IMR-90 (cell line): ENCODE data around the gene SLC7A6. TPM values are rescaled to one million over a fixed set of nuclear protein-coding genes. Genes with fewer than 3 reads are reported as not detected.

Experiments
- ATAC-seq: fragments of 200-7000 bp; cut with Tn5 transposase; 2 replicates; pipeline ENCODE4 v1.9.1; 2020; ENCODE audit warnings: low read depth, mild to moderate bottlenecking, moderate library complexity
- BruUV-seq: library from RNA; stranded (reverse); fragments of 400-500 nt; replicated peaks from 2 replicates; lab custom pipeline; 2021; lab: Mats Ljungman, UMichigan
- CTCF ChIA-PET: fragments of 300-600 bp; formaldehyde crosslinking; extraction: SDS; loops from one replicate; lab custom pipeline; 2021; ENCODE audit warnings: antibody characterized with exemption; lab: Yijun Ruan, JAX
- POLR2A ChIA-PET: fragments of 300-600 bp; sonication (Branson Sonifier 250); formaldehyde crosslinking; loops from one replicate; lab custom pipeline; 2022; ENCODE audit warnings: antibody characterized with exemption; ENCODE audit not compliant: unreplicated experiment; lab: Charles Lee
- DNase-seq: peaks from one replicate; pipeline ENCODE4 v3.0.0; 2013
- H2AFZ ChIP-seq: replicated peaks from 2 replicates; pipeline ENCODE3; 2013; ENCODE audit warnings: low read length, mild to moderate bottlenecking; ENCODE audit not compliant: poor library complexity
- H2AK5ac ChIP-seq: 2 replicates; pipeline ENCODE4 v1.6.1; 2013; ENCODE audit warnings: low read depth, low read length, inconsistent platforms
- H2AK9ac ChIP-seq: replicated peaks from 2 replicates; pipeline ENCODE3; 2013; ENCODE audit warnings: mild to moderate bottlenecking, low read depth, low read length, moderate library complexity; ENCODE audit not compliant: poor library complexity
- H2BK120ac ChIP-seq: 2 replicates; pipeline ENCODE4 v1.6.1; 2013; ENCODE audit warnings: low read depth, low read length, inconsistent platforms
- H2BK15ac ChIP-seq: 3 replicates; pipeline ENCODE4 v1.6.1; 2013; ENCODE audit warnings: low read depth, low read length, inconsistent platforms
- H2BK20ac ChIP-seq: 2 replicates; pipeline ENCODE4 v1.6.1; 2013; ENCODE audit warnings: low read depth, mild to moderate bottlenecking, inconsistent platforms, low read length, moderate library complexity
- H2BK5ac ChIP-seq: 2 replicates; pipeline ENCODE4 v1.6.1; 2013; ENCODE audit warnings: mild to moderate bottlenecking, low read depth, low read length, inconsistent platforms; ENCODE audit not compliant: poor library complexity, severe bottlenecking
- H3K14ac ChIP-seq: replicated peaks from 2 replicates; pipeline ENCODE4 v1.6.1; 2013; ENCODE audit warnings: low read depth, low read length, inconsistent platforms
- H3K18ac ChIP-seq: 2 replicates; pipeline ENCODE4 v1.6.1; 2013; ENCODE audit warnings: low read depth, low read length, control low read depth
- H3K23ac ChIP-seq: 2 replicates; pipeline ENCODE4 v1.6.1; 2013; ENCODE audit warnings: low read depth, low read length, inconsistent platforms
- H3K27ac ChIP-seq: 2 replicates; pipeline ENCODE4 v1.5.1; 2013; ENCODE audit warnings: mild to moderate bottlenecking, control low read depth, low read length; ENCODE audit not compliant: insufficient read depth
- H3K27me3 ChIP-seq: 2 replicates; pipeline ENCODE4 v1.6.1; 2013; ENCODE audit warnings: low read length; ENCODE audit not compliant: control insufficient read depth, insufficient read depth
- H3K36me3 ChIP-seq: 2 replicates; pipeline ENCODE4 v1.6.1; 2013; ENCODE audit warnings: low read length, mixed read lengths; ENCODE audit not compliant: control insufficient read depth, insufficient read depth
- H3K4ac ChIP-seq: 2 replicates; pipeline ENCODE4 v1.6.1; 2013; ENCODE audit warnings: low read depth, low read length, inconsistent platforms
- H3K4me1 ChIP-seq: 2 replicates; pipeline ENCODE4 v1.6.1; 2013; ENCODE audit warnings: low read length, mixed read lengths; ENCODE audit not compliant: control insufficient read depth, insufficient read depth
- H3K4me2 ChIP-seq: 2 replicates; pipeline ENCODE4 v1.6.1; 2013; ENCODE audit warnings: low read depth, mild to moderate bottlenecking, control low read depth, low read length, moderate library complexity
- H3K4me3 ChIP-seq: 2 replicates; pipeline ENCODE4 v1.5.1; 2013; ENCODE audit warnings: low read depth, mild to moderate bottlenecking, control low read depth, low read length, moderate library complexity; ENCODE audit not compliant: insufficient read depth
- H3K56ac ChIP-seq: 2 replicates; pipeline ENCODE4 v1.6.1; 2013; ENCODE audit warnings: low read length, inconsistent platforms; ENCODE audit not compliant: insufficient read depth; ENCODE audit errors: extremely low read depth
- H3K79me1 ChIP-seq, 2 experiments: 2 replicates each; pipeline ENCODE4 v1.6.1; 2013; ENCODE audit warnings: low read length in 2 of 2, inconsistent platforms in 1 of 2, low read depth in 1 of 2
- H3K9ac ChIP-seq: 2 replicates; pipeline ENCODE4 v1.6.1; 2013; ENCODE audit warnings: low read depth, low read length, control low read depth
- H3K9me1 ChIP-seq: 2 replicates; pipeline ENCODE4 v1.6.1; 2013; ENCODE audit warnings: low read length, inconsistent platforms; ENCODE audit not compliant: insufficient read depth
- H3K9me3 ChIP-seq: 2 replicates; pipeline ENCODE4 v1.6.1; 2013; ENCODE audit warnings: low read length; ENCODE audit not compliant: control insufficient read depth, insufficient read depth
- H4K20me1 ChIP-seq: 2 replicates; pipeline ENCODE4 v1.6.1; 2013; ENCODE audit warnings: low read length, inconsistent platforms; ENCODE audit not compliant: insufficient read depth
- H4K5ac ChIP-seq: 2 replicates; pipeline ENCODE4 v1.6.1; 2013; ENCODE audit warnings: mild to moderate bottlenecking, low read depth, low read length, control low read depth
- H4K8ac ChIP-seq, 2 experiments: 2 replicates each; pipeline ENCODE4 v1.6.1; 2013; ENCODE audit warnings: low read depth in 2 of 2, low read length in 2 of 2, control low read depth in 1 of 2, inconsistent platforms in 1 of 2
- H4K91ac ChIP-seq: 2 replicates; pipeline ENCODE4 v1.6.1; 2013; ENCODE audit warnings: low read depth, low read length, inconsistent platforms; ENCODE audit not compliant: insufficient read depth
- BHLHE40 ChIP-seq: fragments of 150-350 bp; IDR thresholded peaks from 2 replicates; pipeline ENCODE4 v1.6.1; 2016; ENCODE audit warnings: mild to moderate bottlenecking, low read depth, low read length
- CEBPB ChIP-seq: IDR thresholded peaks from 2 replicates; pipeline ENCODE4 v1.6.1; 2012; ENCODE audit warnings: low read depth, low read length, improper control_type of control experiment
- CHD1 ChIP-seq: IDR thresholded peaks from 2 replicates; pipeline ENCODE4 v1.6.1; 2012; ENCODE audit warnings: low read depth, low read length, improper control_type of control experiment
- ELK1 ChIP-seq: fragments of 150-350 bp; IDR thresholded peaks from 2 replicates; pipeline ENCODE4 v1.6.1; 2016; ENCODE audit warnings: low read depth, mild to moderate bottlenecking, low read length, moderate library complexity, borderline replicate concordance
- MAFK ChIP-seq: IDR thresholded peaks from 2 replicates; pipeline ENCODE4 v1.6.1; 2012; ENCODE audit warnings: low read depth, low read length, improper control_type of control experiment
- MAZ ChIP-seq: IDR thresholded peaks from 2 replicates; pipeline ENCODE4 v1.6.1; 2012; ENCODE audit warnings: low read depth, mild to moderate bottlenecking, low read length, improper control_type of control experiment, moderate library complexity, borderline replicate concordance
- MXI1 ChIP-seq: IDR thresholded peaks from 2 replicates; pipeline ENCODE4 v1.6.1; 2012; ENCODE audit warnings: low read depth, mild to moderate bottlenecking, low read length, moderate library complexity, borderline replicate concordance
- NFE2L2 ChIP-seq: fragments of 150-350 bp; IDR thresholded peaks from 2 replicates; pipeline ENCODE4 v1.6.1; 2016; ENCODE audit warnings: low read depth, mild to moderate bottlenecking, low read length
- POLR2A ChIP-seq: IDR thresholded peaks from 2 replicates; pipeline ENCODE4 v1.6.1; 2012; ENCODE audit warnings: mild to moderate bottlenecking, low read depth, low read length
- RAD21 ChIP-seq: IDR thresholded peaks from 2 replicates; pipeline ENCODE4 v1.6.1; 2012; ENCODE audit warnings: low read length, improper control_type of control experiment
- RCOR1 ChIP-seq: IDR thresholded peaks from 2 replicates; pipeline ENCODE4 v1.6.1; 2012; ENCODE audit warnings: mild to moderate bottlenecking, low read length, improper control_type of control experiment; ENCODE audit not compliant: insufficient replicate concordance
- RFX5 ChIP-seq: IDR thresholded peaks from 2 replicates; pipeline ENCODE4 v1.8.0; 2012; ENCODE audit warnings: low read depth, mild to moderate bottlenecking, low read length, moderate library complexity
- SMC3 ChIP-seq: fragments of 150-350 bp; IDR thresholded peaks from 2 replicates; pipeline ENCODE4 v1.6.1; 2016; ENCODE audit warnings: low read depth, mild to moderate bottlenecking, antibody characterized with exemption, low read length, moderate library complexity
- WGBS, 2 experiments: methylation state at CpG; one replicate each; pipeline versions ENCODE4 v1.1.5 to v1.1.7; 2013; ENCODE audit warnings: missing lambda C conversion rate in 2 of 2; ENCODE audit not compliant: insufficient read length in 1 of 2; ENCODE audit errors: extremely low coverage in 2 of 2; 5-methylcytosine and 5-hydroxymethylcytosine counted together
- dilution Hi-C: fragments of 300-500 bp; cut with HindIII; formaldehyde crosslinking; loops from one replicate; pipeline ENCODE4 v1.14.3; 2018; ENCODE audit warnings: low sequenced_read_pairs; ENCODE audit not compliant: unreplicated experiment
- in situ Hi-C: fragments of 300-500 bp; cut with MboI; formaldehyde crosslinking; loops from 3 replicates; pipeline ENCODE4 v1.14.3; 2019; ENCODE audit warnings: low sequenced_read_pairs, inconsistent platforms, mixed read lengths
- intact Hi-C: fragments of 100-400 bp; cut with micrococcal nuclease; formaldehyde crosslinking; loops from 2 replicates; pipeline ENCODE4 v1.10.0; 2022
- polyA plus RNA-seq, 3 experiments: library from polyadenylated mRNA; depleted of rRNA; stranded (reverse); fragments of >200 nt; gene quantifications; 2 replicates each; pipeline ENCODE4 v1.2.3, GENCODE V29; 2012; ENCODE audit warnings: low replicate concordance in 1 of 3
- total RNA-seq: library from RNA; depleted of rRNA; stranded (reverse); fragments of >200 nt; gene quantifications from 2 replicates; pipeline ENCODE4 v1.2.3, GENCODE V29; 2012
- TF ChIP-seq, protein P1 (sequence below): fragments of 150-350 bp; IDR thresholded peaks from 2 replicates; pipeline ENCODE4 v1.6.1; 2017; ENCODE audit warnings: mild to moderate bottlenecking, antibody characterized with exemption, low read length, low read depth
- TF ChIP-seq, protein P2 (sequence below): conservative IDR thresholded peaks from 2 replicates; pipeline ENCODE4 v1.5.1; 2012; ENCODE audit warnings: mild to moderate bottlenecking, low read depth, low read length, improper control_type of control experiment

SLC7A6 gene
- total and polyA plus RNA-seq, 2 of the 4 experiments (the other 2 are of a cell fraction): 29.4 to 36.1 TPM

- H4K91ac ChIP-seq: no peak overlapping the region
- no TSS peak for BruUV-seq
- peaks cover 17% of the 10 kb centered on the region; the same call in 1 of the 2 replicates for H3K9me1 ChIP-seq
- peaks cover 24 to 79% of the 10 kb centered on the region in 2 experiments; a peak in 3 of 4 replicates for H3K79me1 ChIP-seq
- H3K4me2 ChIP-seq: no peak overlapping the region
- in situ Hi-C loops (no loop called here), dilution Hi-C loops (no loop called here), intact Hi-C loops (no loop called here)
- H2BK5ac ChIP-seq: no peak overlapping the region
- H4K20me1 ChIP-seq: peaks cover 76% of the 10 kb centered on the region
- ATAC-seq (no peak), DNase-seq (no peak)
- no peak overlapping the region for H3K56ac ChIP-seq
- H2BK120ac ChIP-seq: no peak overlapping the region
- H3K23ac ChIP-seq: no peak overlapping the region
- H3K9me3 ChIP-seq: no peaks in the 10 kb centered on the region
- H4K8ac ChIP-seq: no peak overlapping the region
- peaks cover 7% of the 10 kb centered on the region for H3K4me1 ChIP-seq
- no CpG with 5 or more reads among the region's 1 CpG for WGBS, 2 experiments
- H3K4me3 ChIP-seq: no peak overlapping the region
- H3K27ac ChIP-seq: no peak overlapping the region
- no peak overlapping the region for H3K14ac ChIP-seq
- H2AK9ac ChIP-seq: no peak overlapping the region
- no peaks in the 10 kb centered on the region for H3K27me3 ChIP-seq
- H2BK15ac ChIP-seq: no peak overlapping the region
- TF ChIP-seq CHD1 (no peak), BHLHE40 (no peak), RAD21 (no peak), RFX5 (no peak), SMC3 (no peak), POLR2A (no peak), RCOR1 (no peak), ELK1 (no peak), MXI1 (no peak), MAZ (no peak), MAFK (no peak), CEBPB (no peak), NFE2L2 (no peak)
- TF ChIP-seq, protein P1, sequence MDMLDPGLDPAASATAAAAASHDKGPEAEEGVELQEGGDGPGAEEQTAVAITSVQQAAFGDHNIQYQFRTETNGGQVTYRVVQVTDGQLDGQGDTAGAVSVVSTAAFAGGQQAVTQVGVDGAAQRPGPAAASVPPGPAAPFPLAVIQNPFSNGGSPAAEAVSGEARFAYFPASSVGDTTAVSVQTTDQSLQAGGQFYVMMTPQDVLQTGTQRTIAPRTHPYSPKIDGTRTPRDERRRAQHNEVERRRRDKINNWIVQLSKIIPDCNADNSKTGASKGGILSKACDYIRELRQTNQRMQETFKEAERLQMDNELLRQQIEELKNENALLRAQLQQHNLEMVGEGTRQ: no peak
- TF ChIP-seq, protein P2, sequence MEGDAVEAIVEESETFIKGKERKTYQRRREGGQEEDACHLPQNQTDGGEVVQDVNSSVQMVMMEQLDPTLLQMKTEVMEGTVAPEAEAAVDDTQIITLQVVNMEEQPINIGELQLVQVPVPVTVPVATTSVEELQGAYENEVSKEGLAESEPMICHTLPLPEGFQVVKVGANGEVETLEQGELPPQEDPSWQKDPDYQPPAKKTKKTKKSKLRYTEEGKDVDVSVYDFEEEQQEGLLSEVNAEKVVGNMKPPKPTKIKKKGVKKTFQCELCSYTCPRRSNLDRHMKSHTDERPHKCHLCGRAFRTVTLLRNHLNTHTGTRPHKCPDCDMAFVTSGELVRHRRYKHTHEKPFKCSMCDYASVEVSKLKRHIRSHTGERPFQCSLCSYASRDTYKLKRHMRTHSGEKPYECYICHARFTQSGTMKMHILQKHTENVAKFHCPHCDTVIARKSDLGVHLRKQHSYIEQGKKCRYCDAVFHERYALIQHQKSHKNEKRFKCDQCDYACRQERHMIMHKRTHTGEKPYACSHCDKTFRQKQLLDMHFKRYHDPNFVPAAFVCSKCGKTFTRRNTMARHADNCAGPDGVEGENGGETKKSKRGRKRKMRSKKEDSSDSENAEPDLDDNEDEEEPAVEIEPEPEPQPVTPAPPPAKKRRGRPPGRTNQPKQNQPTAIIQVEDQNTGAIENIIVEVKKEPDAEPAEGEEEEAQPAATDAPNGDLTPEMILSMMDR: no peak
- no peak overlapping the region for H4K5ac ChIP-seq
- no peak overlapping the region for H2AFZ ChIP-seq
- peaks cover 29% of the 10 kb centered on the region for H3K36me3 ChIP-seq
- ChIA-PET POLR2A (interaction anchor here (0.6 kb wide), 1 partner anchor 18 kb away, joined by 5 read pairs; no protein-coding TSS in a partner anchor), CTCF (no interaction called here)
- no peak overlapping the region for H2BK20ac ChIP-seq
- H3K4ac ChIP-seq: no peak overlapping the region
- H3K18ac ChIP-seq: no peak overlapping the region
- no peak overlapping the region for H2AK5ac ChIP-seq
- H3K9ac ChIP-seq: no peak overlapping the region
Observed at GRCh38 chr16:68270353-68270752, 6.0 kb downstream of the SLC7A6 start.
